SK-N-SH (cell line): Measurements from ENCODE around the gene COL1A2. TPM values are rescaled to one million over a fixed set of nuclear protein-coding genes. Genes with fewer than 3 reads are reported as not detected.

Experiments used
- CTCF ChIA-PET: fragments of 300-600, 350-600 bp; formaldehyde crosslinking; extraction: SDS; loops from one replicate; lab custom pipeline; 2021; lab: Yijun Ruan, JAX
- POLR2A ChIA-PET: fragments of 350-600 bp; sonication (Branson Sonifier 250); formaldehyde crosslinking; extraction: SDS; loops from one replicate; lab custom pipeline; 2020; ENCODE audit warnings: antibody characterized with exemption, inconsistent platforms; lab: Yijun Ruan, JAX
- DNase-seq: peaks from one replicate; pipeline ENCODE4 v3.0.0; 2012
- H2AFZ ChIP-seq: fragments of 200-600 bp; sonication (generic); 2 replicates; pipeline ENCODE4 v1.8.1; 2016; ENCODE audit warnings: antibody characterized with exemption, mild to moderate bottlenecking, low read depth
- H3F3A ChIP-seq: fragments of 200-600 bp; sonication (generic); replicated peaks from 2 replicates; pipeline ENCODE3; 2016; ENCODE audit warnings: antibody characterized with exemption, mild to moderate bottlenecking; ENCODE audit not compliant: insufficient read depth
- H3K27ac ChIP-seq, 2 experiments: fragments of 200-500 bp in 1 of 2; fragments of 200-600 bp in 1 of 2; sonication (Bioruptor generic) in 1 of 2; sonication (generic), shearing (Covaris generic) in 1 of 2; 2 replicates each; pipeline versions ENCODE4 v1.5.1 to v1.6.1; 2014 to 2016; ENCODE audit warnings: low read depth in 2 of 2, inconsistent platforms in 1 of 2, low read length in 1 of 2, mild to moderate bottlenecking in 1 of 2, mixed read lengths in 1 of 2
- H3K27me3 ChIP-seq: fragments of 200-600 bp; sonication (generic), shearing (Covaris generic); 2 replicates; pipeline ENCODE4 v1.6.1; 2016; ENCODE audit warnings: mixed run types; ENCODE audit not compliant: insufficient read depth
- H3K36me3 ChIP-seq, 2 experiments: fragments of 200-500 bp in 1 of 2; fragments of 200-600 bp in 1 of 2; sonication (Bioruptor generic) in 1 of 2; sonication (generic) in 1 of 2; replicated peaks in 1 of 2; 2 replicates each; pipeline versions ENCODE3 to v1.5.1; 2014 to 2016; ENCODE audit warnings: low read length in 1 of 2, mild to moderate bottlenecking in 1 of 2; ENCODE audit not compliant: insufficient read depth in 2 of 2, control insufficient read depth in 1 of 2
- H3K4me1 ChIP-seq, 2 experiments: fragments of 200-500 bp in 1 of 2; fragments of 200-600 bp in 1 of 2; sonication (Bioruptor generic) in 1 of 2; sonication (generic), shearing (Covaris generic) in 1 of 2; 2 replicates each; pipeline versions ENCODE4 v1.5.1 to v1.6.1; 2014 to 2016; ENCODE audit warnings: low read depth in 1 of 2, low read length in 1 of 2, mixed run types in 1 of 2; ENCODE audit not compliant: insufficient read depth in 2 of 2, control insufficient read depth in 1 of 2
- H3K4me2 ChIP-seq: fragments of 200-600 bp; sonication (generic), shearing (Covaris generic); 2 replicates; pipeline ENCODE4 v1.6.1; 2017; ENCODE audit warnings: mixed run types
- H3K4me3 ChIP-seq, 2 experiments: fragments of 200-500 bp in 1 of 2; fragments of 200-600 bp in 1 of 2; sonication (Bioruptor generic) in 1 of 2; sonication (generic), shearing (Covaris generic) in 1 of 2; 2 replicates each; pipeline versions ENCODE4 v1.5.1 to v1.8.1; 2014 to 2016; ENCODE audit warnings: low read depth in 2 of 2, inconsistent platforms in 1 of 2, low read length in 1 of 2, mild to moderate bottlenecking in 1 of 2, mixed read lengths in 1 of 2, moderate library complexity in 1 of 2
- H3K79me2 ChIP-seq: fragments of 200-600 bp; sonication (generic); 2 replicates; pipeline ENCODE4 v1.8.1; 2017; ENCODE audit warnings: mild to moderate bottlenecking; ENCODE audit not compliant: insufficient read depth
- H3K9ac ChIP-seq: fragments of 200-600 bp; sonication (generic); 2 replicates; pipeline ENCODE4 v1.6.1; 2017; ENCODE audit warnings: mixed run types
- H3K9me2 ChIP-seq: fragments of 200-600 bp; sonication (generic); 2 replicates; pipeline ENCODE4 v1.6.1; 2017; ENCODE audit warnings: mixed run types
- H3K9me3 ChIP-seq: fragments of 200-600 bp; sonication (generic); 2 replicates; pipeline ENCODE4 v1.6.1; 2017; ENCODE audit warnings: mixed run types, mild to moderate bottlenecking, moderate library complexity
- H4K20me1 ChIP-seq: fragments of 200-600 bp; sonication (generic); 2 replicates; pipeline ENCODE4 v1.6.1; 2017; ENCODE audit warnings: mild to moderate bottlenecking, mixed run types; ENCODE audit not compliant: insufficient read depth
- FOXM1 ChIP-seq: IDR thresholded peaks from 2 replicates; pipeline ENCODE4 v1.4.0; 2012; ENCODE audit warnings: low read depth, mild to moderate bottlenecking
- GABPA ChIP-seq: IDR thresholded peaks from 2 replicates; pipeline ENCODE4 v1.4.0; 2012; ENCODE audit warnings: low read depth, mild to moderate bottlenecking
- GATA2 ChIP-seq: sonication (generic); formaldehyde crosslinking; IDR thresholded peaks from 2 replicates; pipeline ENCODE4 v1.5.0; 2020; ENCODE audit warnings: mild to moderate bottlenecking, missing genetic modification reagents
- MXI1 ChIP-seq: IDR thresholded peaks from 2 replicates; pipeline ENCODE4 v1.6.1; 2012; ENCODE audit warnings: mild to moderate bottlenecking, low read depth, low read length, improper control_type of control experiment
- NFIC ChIP-seq: IDR thresholded peaks from 2 replicates; pipeline ENCODE4 v1.4.0; 2012; ENCODE audit warnings: borderline replicate concordance
- NRF1 ChIP-seq: IDR thresholded peaks from 2 replicates; pipeline ENCODE4 v1.6.1; 2012; ENCODE audit warnings: low read depth, mild to moderate bottlenecking, low read length
- RAD21 ChIP-seq: IDR thresholded peaks from 2 replicates; pipeline ENCODE4 v1.6.1; 2012; ENCODE audit warnings: mild to moderate bottlenecking, low read length
- RFX5 ChIP-seq: IDR thresholded peaks from 2 replicates; pipeline ENCODE4 v1.6.1; 2012; ENCODE audit warnings: mild to moderate bottlenecking, improper control_type of control experiment, low read length
- RXRA ChIP-seq: IDR thresholded peaks from 2 replicates; pipeline ENCODE4 v1.4.0; 2012; ENCODE audit warnings: low read depth, mild to moderate bottlenecking, borderline replicate concordance
- SMC3 ChIP-seq: IDR thresholded peaks from 2 replicates; pipeline ENCODE4 v1.6.1; 2012; ENCODE audit warnings: low read depth, low read length, improper control_type of control experiment
- TCF12 ChIP-seq: IDR thresholded peaks from 2 replicates; pipeline ENCODE4 v1.4.0; 2012
- TEAD4 ChIP-seq: IDR thresholded peaks from 2 replicates; pipeline ENCODE4 v1.4.0; 2012; ENCODE audit warnings: mild to moderate bottlenecking, borderline replicate concordance; ENCODE audit not compliant: insufficient read depth
- whole genome bisulfite sequencing: methylation state at CpG from one replicate; pipeline ENCODE4 v1.1.6; 2017; ENCODE audit warnings: low lambda C conversion rate; 5-methylcytosine and 5-hydroxymethylcytosine counted together
- polyA plus RNA-seq, 3 experiments: library from polyadenylated mRNA; depleted of rRNA; stranded (reverse); fragments of >200 nt; gene quantifications; 2 replicates each; pipeline ENCODE4 v1.2.3, GENCODE V29; 2012
- TF ChIP-seq, protein P1 (sequence below): fragments of 150-350 bp; IDR thresholded peaks from 2 replicates; pipeline ENCODE4 v1.6.1; 2017; ENCODE audit warnings: antibody characterized with exemption, low read length, low read depth, borderline replicate concordance
- TF ChIP-seq, protein P2 (sequence below): IDR thresholded peaks from 2 replicates; pipeline ENCODE4; 2012
- TF ChIP-seq, protein P3 (sequence below): IDR thresholded peaks from 2 replicates; pipeline ENCODE4 v1.4.0; 2012; ENCODE audit warnings: low read depth, borderline replicate concordance

The COL1A2 gene
- polyA plus RNA-seq, 1 of the 3 experiments (the other 2 are of a cell fraction) = 11.4 TPM

DNA sequence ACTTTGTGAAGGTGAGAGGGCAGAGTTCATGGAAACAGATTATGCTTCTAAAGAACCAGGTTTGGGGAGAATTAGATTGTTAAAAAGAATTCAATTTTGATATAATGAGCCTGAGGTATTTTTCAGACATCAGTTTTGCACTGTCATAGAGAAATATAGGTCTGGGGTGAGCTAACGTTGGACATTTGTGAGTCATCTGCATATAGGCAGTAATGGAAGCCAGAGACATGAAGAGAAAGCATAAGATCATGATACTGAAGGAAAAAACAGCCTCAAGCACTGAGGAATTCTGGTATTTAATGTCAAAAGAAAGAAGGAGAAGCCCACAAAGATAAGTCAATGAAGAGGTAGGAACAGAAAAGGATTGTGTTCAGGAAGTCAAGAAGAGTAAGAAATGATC is 32.4 kb upstream of the COL1A2 start:
- Histone ChIP-seq H3K9me3 (no peaks in the 10 kb centered on the region), H3K9me2 (no peaks in the 10 kb centered on the region), H2AFZ (no peak overlapping the region), H3K36me3 (peaks cover 0 to 28% of the 10 kb centered on the region in 2 experiments), H3K4me2 (no peak overlapping the region), H3F3A (peaks cover 30% of the 10 kb centered on the region), H3K4me3 (no peak overlapping the region), H4K20me1 (no peaks in the 10 kb centered on the region), H3K79me2 (no peaks in the 10 kb centered on the region), H3K27ac (no peak overlapping the region), H3K27me3 (no peaks in the 10 kb centered on the region), H3K9ac (no peak overlapping the region), H3K4me1 (peaks cover 6 to 19% of the 10 kb centered on the region in 2 experiments)
- DNase-seq = no peak
- POLR2A ChIA-PET = no interaction called here
- 41% methylated on average over 1 of the region's 1 CpG for WGBS
- CTCF ChIA-PET = no interaction called here
- TF ChIP-seq NFIC (no peak), SMC3 (no peak), RXRA (no peak), RFX5 (no peak), MXI1 (no peak), RAD21 (no peak), GATA2 (no peak), TEAD4 (no peak), NRF1 (no peak), FOXM1 (no peak), TCF12 (no peak)
- TF ChIP-seq, protein P1, sequence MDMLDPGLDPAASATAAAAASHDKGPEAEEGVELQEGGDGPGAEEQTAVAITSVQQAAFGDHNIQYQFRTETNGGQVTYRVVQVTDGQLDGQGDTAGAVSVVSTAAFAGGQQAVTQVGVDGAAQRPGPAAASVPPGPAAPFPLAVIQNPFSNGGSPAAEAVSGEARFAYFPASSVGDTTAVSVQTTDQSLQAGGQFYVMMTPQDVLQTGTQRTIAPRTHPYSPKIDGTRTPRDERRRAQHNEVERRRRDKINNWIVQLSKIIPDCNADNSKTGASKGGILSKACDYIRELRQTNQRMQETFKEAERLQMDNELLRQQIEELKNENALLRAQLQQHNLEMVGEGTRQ = no peak
- TF ChIP-seq, protein P2, sequence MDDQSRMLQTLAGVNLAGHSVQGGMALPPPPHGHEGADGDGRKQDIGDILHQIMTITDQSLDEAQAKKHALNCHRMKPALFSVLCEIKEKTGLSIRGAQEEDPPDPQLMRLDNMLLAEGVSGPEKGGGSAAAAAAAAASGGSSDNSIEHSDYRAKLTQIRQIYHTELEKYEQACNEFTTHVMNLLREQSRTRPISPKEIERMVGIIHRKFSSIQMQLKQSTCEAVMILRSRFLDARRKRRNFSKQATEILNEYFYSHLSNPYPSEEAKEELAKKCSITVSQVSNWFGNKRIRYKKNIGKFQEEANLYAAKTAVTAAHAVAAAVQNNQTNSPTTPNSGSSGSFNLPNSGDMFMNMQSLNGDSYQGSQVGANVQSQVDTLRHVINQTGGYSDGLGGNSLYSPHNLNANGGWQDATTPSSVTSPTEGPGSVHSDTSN = no peak
- TF ChIP-seq, protein P3, sequence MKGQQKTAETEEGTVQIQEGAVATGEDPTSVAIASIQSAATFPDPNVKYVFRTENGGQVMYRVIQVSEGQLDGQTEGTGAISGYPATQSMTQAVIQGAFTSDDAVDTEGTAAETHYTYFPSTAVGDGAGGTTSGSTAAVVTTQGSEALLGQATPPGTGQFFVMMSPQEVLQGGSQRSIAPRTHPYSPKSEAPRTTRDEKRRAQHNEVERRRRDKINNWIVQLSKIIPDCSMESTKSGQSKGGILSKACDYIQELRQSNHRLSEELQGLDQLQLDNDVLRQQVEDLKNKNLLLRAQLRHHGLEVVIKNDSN = no peak

DNA sequence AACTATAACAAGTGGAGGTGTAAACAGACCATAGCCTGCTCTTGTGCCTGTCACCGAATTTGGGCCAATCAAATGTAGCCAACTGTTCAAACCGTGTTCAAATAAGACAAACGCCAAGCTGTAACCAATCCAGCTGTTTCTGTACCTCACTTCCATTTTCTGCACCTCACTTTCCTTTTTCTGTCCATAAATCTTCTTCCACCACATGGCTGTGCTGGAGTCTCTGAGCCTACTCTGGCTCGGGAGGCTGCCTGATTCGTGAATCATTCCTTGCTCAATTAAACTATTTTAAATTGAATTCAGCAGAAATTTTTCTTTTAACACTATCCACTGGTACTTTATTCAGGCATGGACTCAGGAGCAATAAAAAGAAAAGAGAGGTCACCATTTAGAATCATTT is 29.9 kb upstream of the COL1A2 start:
- 84% methylated on average over 5 of the region's 5 CpGs for WGBS
- Histone ChIP-seq H3K36me3 (peaks cover 0 to 20% of the 10 kb centered on the region in 2 experiments), H3K9me2 (no peaks in the 10 kb centered on the region), H3K4me2 (no peak overlapping the region), H3K9me3 (no peaks in the 10 kb centered on the region), H4K20me1 (no peaks in the 10 kb centered on the region), H3K9ac (no peak overlapping the region), H3K4me3 (no peak overlapping the region), H3K27ac (peak overlapping the region in 1 of 2 experiments; percentile 2; a peak in 1 of 4 replicates), H3K4me1 (peaks cover 25 to 38% of the 10 kb centered on the region in 2 experiments), H3K79me2 (no peaks in the 10 kb centered on the region), H3K27me3 (no peaks in the 10 kb centered on the region), H3F3A (peaks cover 50% of the 10 kb centered on the region), H2AFZ (no peak overlapping the region)
- TF ChIP-seq NRF1 (no peak), GABPA (no peak), FOXM1 (no peak)
- POLR2A ChIA-PET = no interaction called here
- no peak for DNase-seq
- CTCF ChIA-PET = interaction anchor here (0.7 kb wide), 1 partner anchor 71 kb away, joined by 3 read pairs; no protein-coding TSS in a partner anchor
